HL-60 (cell line): ENCODE data around the gene GDF7.

Experiments used
- POLR2AphosphoS5 ChIP-seq: IDR thresholded peaks from 2 replicates; pipeline ENCODE4 v1.6.1; 2012; ENCODE audit warnings: low read depth
- SPI1 ChIP-seq: IDR thresholded peaks from 2 replicates; pipeline ENCODE4 v1.6.1; 2012; ENCODE audit warnings: low read depth, mild to moderate bottlenecking, borderline replicate concordance
- TF ChIP-seq, protein P1 (sequence below): IDR thresholded peaks from one replicate; pipeline ENCODE4 v1.5.1; 2011; ENCODE audit warnings: low read length, control low read depth, inconsistent platforms; ENCODE audit not compliant: insufficient read depth
- TF ChIP-seq, protein P2 (sequence below): IDR thresholded peaks from 2 replicates; pipeline ENCODE4 v1.6.1; 2012; ENCODE audit warnings: low read depth; ENCODE audit not compliant: insufficient replicate concordance

DNA sequence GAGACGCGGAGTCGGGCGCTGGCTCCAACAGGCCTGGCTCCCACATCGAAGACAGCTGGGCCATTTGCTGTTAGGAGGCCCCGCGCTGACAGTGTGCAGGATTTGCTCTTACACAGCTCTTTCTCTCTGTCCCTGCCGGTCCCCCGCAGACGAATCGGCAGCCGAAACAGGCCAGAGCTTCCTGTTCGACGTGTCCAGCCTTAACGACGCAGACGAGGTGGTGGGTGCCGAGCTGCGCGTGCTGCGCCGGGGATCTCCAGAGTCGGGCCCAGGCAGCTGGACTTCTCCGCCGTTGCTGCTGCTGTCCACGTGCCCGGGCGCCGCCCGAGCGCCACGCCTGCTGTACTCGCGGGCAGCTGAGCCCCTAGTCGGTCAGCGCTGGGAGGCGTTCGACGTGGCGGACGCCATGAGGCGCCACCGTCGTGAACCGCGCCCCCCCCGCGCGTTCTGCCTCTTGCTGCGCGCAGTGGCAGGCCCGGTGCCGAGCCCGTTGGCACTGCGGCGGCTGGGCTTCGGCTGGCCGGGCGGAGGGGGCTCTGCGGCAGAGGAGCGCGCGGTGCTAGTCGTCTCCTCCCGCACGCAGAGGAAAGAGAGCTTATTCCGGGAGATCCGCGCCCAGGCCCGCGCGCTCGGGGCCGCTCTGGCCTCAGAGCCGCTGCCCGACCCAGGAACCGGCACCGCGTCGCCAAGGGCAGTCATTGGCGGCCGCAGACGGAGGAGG lies 3.5 kb downstream of the GDF7 start:
- TF ChIP-seq, protein P1, sequence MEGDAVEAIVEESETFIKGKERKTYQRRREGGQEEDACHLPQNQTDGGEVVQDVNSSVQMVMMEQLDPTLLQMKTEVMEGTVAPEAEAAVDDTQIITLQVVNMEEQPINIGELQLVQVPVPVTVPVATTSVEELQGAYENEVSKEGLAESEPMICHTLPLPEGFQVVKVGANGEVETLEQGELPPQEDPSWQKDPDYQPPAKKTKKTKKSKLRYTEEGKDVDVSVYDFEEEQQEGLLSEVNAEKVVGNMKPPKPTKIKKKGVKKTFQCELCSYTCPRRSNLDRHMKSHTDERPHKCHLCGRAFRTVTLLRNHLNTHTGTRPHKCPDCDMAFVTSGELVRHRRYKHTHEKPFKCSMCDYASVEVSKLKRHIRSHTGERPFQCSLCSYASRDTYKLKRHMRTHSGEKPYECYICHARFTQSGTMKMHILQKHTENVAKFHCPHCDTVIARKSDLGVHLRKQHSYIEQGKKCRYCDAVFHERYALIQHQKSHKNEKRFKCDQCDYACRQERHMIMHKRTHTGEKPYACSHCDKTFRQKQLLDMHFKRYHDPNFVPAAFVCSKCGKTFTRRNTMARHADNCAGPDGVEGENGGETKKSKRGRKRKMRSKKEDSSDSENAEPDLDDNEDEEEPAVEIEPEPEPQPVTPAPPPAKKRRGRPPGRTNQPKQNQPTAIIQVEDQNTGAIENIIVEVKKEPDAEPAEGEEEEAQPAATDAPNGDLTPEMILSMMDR: no peak
- TF ChIP-seq POLR2AphosphoS5: no peak
- TF ChIP-seq SPI1: no peak
- TF ChIP-seq, protein P2, sequence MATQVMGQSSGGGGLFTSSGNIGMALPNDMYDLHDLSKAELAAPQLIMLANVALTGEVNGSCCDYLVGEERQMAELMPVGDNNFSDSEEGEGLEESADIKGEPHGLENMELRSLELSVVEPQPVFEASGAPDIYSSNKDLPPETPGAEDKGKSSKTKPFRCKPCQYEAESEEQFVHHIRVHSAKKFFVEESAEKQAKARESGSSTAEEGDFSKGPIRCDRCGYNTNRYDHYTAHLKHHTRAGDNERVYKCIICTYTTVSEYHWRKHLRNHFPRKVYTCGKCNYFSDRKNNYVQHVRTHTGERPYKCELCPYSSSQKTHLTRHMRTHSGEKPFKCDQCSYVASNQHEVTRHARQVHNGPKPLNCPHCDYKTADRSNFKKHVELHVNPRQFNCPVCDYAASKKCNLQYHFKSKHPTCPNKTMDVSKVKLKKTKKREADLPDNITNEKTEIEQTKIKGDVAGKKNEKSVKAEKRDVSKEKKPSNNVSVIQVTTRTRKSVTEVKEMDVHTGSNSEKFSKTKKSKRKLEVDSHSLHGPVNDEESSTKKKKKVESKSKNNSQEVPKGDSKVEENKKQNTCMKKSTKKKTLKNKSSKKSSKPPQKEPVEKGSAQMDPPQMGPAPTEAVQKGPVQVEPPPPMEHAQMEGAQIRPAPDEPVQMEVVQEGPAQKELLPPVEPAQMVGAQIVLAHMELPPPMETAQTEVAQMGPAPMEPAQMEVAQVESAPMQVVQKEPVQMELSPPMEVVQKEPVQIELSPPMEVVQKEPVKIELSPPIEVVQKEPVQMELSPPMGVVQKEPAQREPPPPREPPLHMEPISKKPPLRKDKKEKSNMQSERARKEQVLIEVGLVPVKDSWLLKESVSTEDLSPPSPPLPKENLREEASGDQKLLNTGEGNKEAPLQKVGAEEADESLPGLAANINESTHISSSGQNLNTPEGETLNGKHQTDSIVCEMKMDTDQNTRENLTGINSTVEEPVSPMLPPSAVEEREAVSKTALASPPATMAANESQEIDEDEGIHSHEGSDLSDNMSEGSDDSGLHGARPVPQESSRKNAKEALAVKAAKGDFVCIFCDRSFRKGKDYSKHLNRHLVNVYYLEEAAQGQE: no peak
